Measurements from ENCODE around the gene RBKS.

- TF ChIP-seq CTCF (IDR thresholded peaks at IDR 0.05) (no peak), POLR2A (IDR thresholded peaks at IDR 0.05) (no peak)
Observed at GRCh38 chr2:27823569-27823968, 66.6 kb downstream of the RBKS start.
